Trophoblast cell (in vitro differentiated cells and primary cell): ENCODE data around the gene MCM3AP. TPM values are rescaled to one million over a fixed set of nuclear protein-coding genes. Genes with fewer than 3 reads are reported as not detected.

Source experiments
- DNase-seq, 2 donors: peaks; one replicate each; pipeline ENCODE4 v3.0.0-alpha.2; 2016
- H2AFZ ChIP-seq: 2 replicates; pipeline ENCODE4 v1.6.1; 2013; ENCODE audit warnings: low read length, moderate library complexity, mild to moderate bottlenecking; ENCODE audit not compliant: insufficient read depth, poor library complexity
- H2AK5ac ChIP-seq: 2 replicates; pipeline ENCODE4 v1.6.1; 2013; ENCODE audit warnings: mild to moderate bottlenecking, low read length
- H2BK120ac ChIP-seq: 2 replicates; pipeline ENCODE4 v1.6.1; 2013; ENCODE audit warnings: low read length, mild to moderate bottlenecking, moderate library complexity; ENCODE audit not compliant: insufficient read depth, poor library complexity
- H2BK12ac ChIP-seq: 2 replicates; pipeline ENCODE4 v1.6.1; 2013; ENCODE audit warnings: mild to moderate bottlenecking, low read length, moderate library complexity
- H2BK5ac ChIP-seq: 2 replicates; pipeline ENCODE4 v1.6.1; 2013; ENCODE audit warnings: low read length, low read depth, moderate library complexity, mild to moderate bottlenecking; ENCODE audit not compliant: poor library complexity
- H3K14ac ChIP-seq: 2 replicates; pipeline ENCODE4 v1.6.1; 2013; ENCODE audit warnings: mild to moderate bottlenecking, low read length
- H3K18ac ChIP-seq: 2 replicates; pipeline ENCODE4 v1.6.1; 2013; ENCODE audit warnings: mild to moderate bottlenecking, low read length
- H3K23ac ChIP-seq: 2 replicates; pipeline ENCODE4 v1.6.1; 2013; ENCODE audit warnings: low read length
- H3K27ac ChIP-seq: 2 replicates; pipeline ENCODE4 v1.5.1; 2013; ENCODE audit warnings: low read depth, mild to moderate bottlenecking, inconsistent platforms, low read length, moderate library complexity
- H3K27me3 ChIP-seq: 2 replicates; pipeline ENCODE4 v1.6.1; 2013; ENCODE audit warnings: inconsistent platforms, mild to moderate bottlenecking, low read length, moderate library complexity; ENCODE audit not compliant: insufficient read depth
- H3K36me3 ChIP-seq, 2 experiments: 1 replicate in 1 of 2; 2 replicates in 1 of 2; pipeline ENCODE4 v1.6.1; 2013; ENCODE audit warnings: low read length in 2 of 2, mild to moderate bottlenecking in 2 of 2, moderate library complexity in 1 of 2; ENCODE audit not compliant: insufficient read depth in 2 of 2, control insufficient read depth in 1 of 2
- H3K4ac ChIP-seq: 2 replicates; pipeline ENCODE4 v1.6.1; 2013; ENCODE audit warnings: low read depth, mild to moderate bottlenecking, low read length, moderate library complexity
- H3K4me1 ChIP-seq, 2 experiments: 1 replicate in 1 of 2; 2 replicates in 1 of 2; pipeline ENCODE4 v1.6.1; 2013; ENCODE audit warnings: low read length in 2 of 2, mild to moderate bottlenecking in 2 of 2, moderate library complexity in 1 of 2; ENCODE audit not compliant: insufficient read depth in 2 of 2, control insufficient read depth in 1 of 2
- H3K4me2 ChIP-seq: 2 replicates; pipeline ENCODE4 v1.6.1; 2013; ENCODE audit warnings: inconsistent platforms, mild to moderate bottlenecking, low read length, moderate library complexity
- H3K4me3 ChIP-seq: 2 replicates; pipeline ENCODE4 v1.5.1; 2013; ENCODE audit warnings: mild to moderate bottlenecking, low read depth, low read length, inconsistent platforms
- H3K79me1 ChIP-seq: one replicate; pipeline ENCODE4 v1.6.1; 2013; ENCODE audit warnings: low read length
- H3K79me2 ChIP-seq: 2 replicates; pipeline ENCODE4 v1.6.1; 2013; ENCODE audit warnings: low read length, mild to moderate bottlenecking; ENCODE audit not compliant: control insufficient read depth, insufficient read depth, poor library complexity
- H3K9ac ChIP-seq: 2 replicates; pipeline ENCODE4 v1.6.1; 2013; ENCODE audit warnings: mild to moderate bottlenecking, low read length
- H3K9me3 ChIP-seq: 2 replicates; pipeline ENCODE4 v1.6.1; 2013; ENCODE audit warnings: low read depth, mild to moderate bottlenecking, control low read depth, inconsistent platforms, low read length; ENCODE audit not compliant: insufficient read depth
- H4K12ac ChIP-seq: 2 replicates; pipeline ENCODE4 v1.6.1; 2013; ENCODE audit warnings: low read depth, mild to moderate bottlenecking, low read length, moderate library complexity
- H4K8ac ChIP-seq: 2 replicates; pipeline ENCODE4 v1.6.1; 2013; ENCODE audit warnings: low read depth, mild to moderate bottlenecking, low read length, moderate library complexity
- H4K91ac ChIP-seq: one replicate; pipeline ENCODE4 v1.6.1; 2013; ENCODE audit warnings: low read depth, mild to moderate bottlenecking, low read length, moderate library complexity
- WGBS: extraction: QIAGEN DNeasy Blood & Tissue Kit; methylation state at CpG from one replicate; pipeline ENCODE4 v1.1.7; 2013; ENCODE audit warnings: missing lambda C conversion rate; ENCODE audit not compliant: insufficient read length, insufficient coverage; ENCODE audit errors: extremely low coverage; 5-methylcytosine and 5-hydroxymethylcytosine counted together
- polyA plus RNA-seq: library from polyadenylated mRNA; stranded (reverse); fragments of 200-250 nt; gene quantifications from 2 replicates; pipeline ENCODE4 v1.2.3, GENCODE V29; 2013

MCM3AP gene
- polyA plus RNA-seq = 37.4 and 37.9 TPM in 2 replicates

DNA sequence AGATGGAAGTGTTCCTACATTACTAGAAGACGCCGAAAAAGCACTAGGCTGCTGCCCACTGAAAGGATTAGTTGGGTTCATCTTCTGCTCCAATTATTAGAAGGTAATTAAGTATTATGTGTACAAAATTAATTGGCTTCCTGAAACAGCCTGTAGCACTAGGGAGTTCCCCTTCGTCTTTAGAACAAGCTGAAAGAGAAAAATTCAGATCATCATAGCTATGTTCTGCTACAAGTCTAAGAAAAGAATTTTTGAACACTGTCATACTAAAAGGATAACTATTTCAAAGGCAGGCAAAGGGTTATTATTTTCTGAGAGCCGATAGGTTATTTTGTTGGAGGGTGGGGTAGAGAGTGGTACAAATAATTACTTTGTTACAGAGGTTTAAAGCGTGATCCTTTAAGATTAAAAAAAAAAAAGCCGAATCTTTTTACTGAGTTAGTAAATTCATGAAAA is at the start of gene MCM3AP:
Gene MCM3AP, minus strand, starts transcription at position 406 of the 456 bp plus-strand sequence. Its CDS starts 325 bp downstream, at position 81.
- H3K4me2 ChIP-seq = peak within 1 kb of the TSS; percentile 68
- peak within 1 kb of the TSS; percentile 93 for H3K18ac ChIP-seq
- peak within 1 kb of the TSS; percentile 97 for H4K12ac ChIP-seq
- peak in 1 of 2 donors; percentile 8 for DNase-seq
- peak within 1 kb of the TSS; percentile 93 for H4K91ac ChIP-seq
- H3K27me3 ChIP-seq = no peaks in the 10 kb centered on the region
- H3K14ac ChIP-seq = peak within 1 kb of the TSS; percentile 94
- H3K4ac ChIP-seq = peak within 1 kb of the TSS; percentile 82
- H2AK5ac ChIP-seq = peak within 1 kb of the TSS; percentile 65
- WGBS = no CpG with 5 or more reads among the region's 6 CpGs
- H3K27ac ChIP-seq = peak within 1 kb of the TSS; percentile 99
- peak within 1 kb of the TSS; percentile 88 for H2BK5ac ChIP-seq
- H2BK120ac ChIP-seq = peak within 1 kb of the TSS; percentile 64
- H3K4me3 ChIP-seq = peak within 1 kb of the TSS; percentile 96
- no peak within 1 kb of the TSS for H3K23ac ChIP-seq
- H3K36me3 ChIP-seq = peaks cover 11 to 12% of the 10 kb centered on the region in 2 experiments
- peaks cover 1% of the 10 kb centered on the region for H3K9me3 ChIP-seq
- H3K79me2 ChIP-seq = peaks cover 7% of the 10 kb centered on the region
- peak within 1 kb of the TSS; percentile 87 for H2AFZ ChIP-seq
- H3K9ac ChIP-seq = peak within 1 kb of the TSS; percentile 96
- H4K8ac ChIP-seq = peak within 1 kb of the TSS; percentile 97
- peaks cover 8% of the 10 kb centered on the region for H3K79me1 ChIP-seq
- no peak within 1 kb of the TSS for H2BK12ac ChIP-seq
- H3K4me1 ChIP-seq = peaks cover 5 to 10% of the 10 kb centered on the region in 2 experiments

DNA sequence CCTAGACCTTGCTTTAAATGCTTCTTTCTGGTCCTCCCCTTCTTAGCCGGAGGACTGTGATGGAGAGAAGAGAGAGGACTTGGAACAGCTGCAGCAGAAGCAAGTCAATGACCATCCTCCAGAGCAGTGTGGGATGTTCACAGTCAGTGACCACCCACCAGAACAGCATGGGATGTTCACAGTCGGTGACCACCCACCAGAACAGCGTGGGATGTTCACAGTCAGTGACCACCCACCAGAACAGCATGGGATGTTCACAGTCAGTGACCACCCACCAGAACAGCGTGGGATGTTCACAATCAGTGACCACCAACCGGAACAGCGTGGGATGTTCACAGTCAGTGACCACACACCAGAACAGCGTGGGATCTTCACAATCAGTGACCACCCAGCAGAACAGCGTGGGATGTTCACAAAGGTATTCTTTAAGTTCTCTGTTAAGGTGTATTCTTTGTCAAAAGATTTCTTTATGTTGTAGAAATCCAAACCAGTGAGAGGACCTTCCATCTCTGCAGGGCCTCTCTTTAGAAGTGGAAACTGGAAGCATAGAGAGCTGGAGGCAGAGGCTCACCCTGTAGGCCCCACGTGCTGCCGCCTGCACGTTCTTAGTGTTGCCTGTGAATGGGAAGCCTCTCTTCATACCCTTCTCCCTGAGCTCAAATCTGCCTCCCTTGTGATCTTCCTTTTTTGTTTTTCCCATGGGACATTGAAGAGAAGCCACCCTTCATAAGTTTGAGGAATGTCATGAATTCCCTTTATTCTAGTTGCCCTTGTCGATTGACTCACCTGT is 49.1 kb upstream of the MCM3AP start:
- Histone ChIP-seq H3K79me2 (no peaks in the 10 kb centered on the region), H2AFZ (no peak overlapping the region), H3K4ac (no peak overlapping the region), H4K91ac (no peak overlapping the region), H3K4me2 (no peak overlapping the region), H3K9me3 (no peaks in the 10 kb centered on the region), H4K12ac (no peak overlapping the region), H2AK5ac (no peak overlapping the region), H2BK5ac (no peak overlapping the region), H3K27ac (no peak overlapping the region), H3K27me3 (no peaks in the 10 kb centered on the region), H3K4me3 (no peak overlapping the region), H3K79me1 (no peaks in the 10 kb centered on the region), H4K8ac (no peak overlapping the region), H3K36me3 (peaks cover 31 to 41% of the 10 kb centered on the region in 2 experiments), H3K4me1 (peaks cover 4 to 5% of the 10 kb centered on the region in 2 experiments), H3K9ac (no peak overlapping the region), H3K14ac (no peak overlapping the region), H2BK120ac (no peak overlapping the region), H3K23ac (no peak overlapping the region), H2BK12ac (no peak overlapping the region), H3K18ac (no peak overlapping the region)
- no peak for DNase-seq
- WGBS = no CpG with 5 or more reads among the region's 12 CpGs

DNA sequence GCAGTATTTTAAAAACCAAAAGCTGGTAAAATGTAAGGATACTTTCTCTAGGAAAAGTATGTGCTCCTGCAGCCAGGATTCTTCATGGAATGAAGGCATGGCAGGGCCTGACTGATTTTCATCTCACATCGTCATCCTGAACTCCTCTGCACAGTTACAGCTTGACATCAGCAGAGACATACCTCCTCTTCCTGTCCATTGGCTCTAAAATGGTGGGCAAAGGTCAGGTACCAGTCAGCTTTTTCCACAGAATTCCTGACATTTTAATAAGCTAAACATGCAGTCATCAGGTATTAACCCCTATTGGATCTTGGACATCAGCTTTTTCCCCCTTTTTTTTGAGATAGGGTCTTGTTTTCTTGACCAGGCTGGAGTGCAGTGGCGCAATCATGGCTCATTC is 44.4 kb upstream of the MCM3AP start:
- Histone ChIP-seq H4K8ac (no peak overlapping the region), H3K23ac (no peak overlapping the region), H3K27ac (no peak overlapping the region), H2BK12ac (no peak overlapping the region), H2AFZ (no peak overlapping the region), H3K4me1 (peaks cover 7 to 9% of the 10 kb centered on the region in 2 experiments), H2BK120ac (no peak overlapping the region), H3K4me3 (no peak overlapping the region), H3K4ac (no peak overlapping the region), H3K9ac (no peak overlapping the region), H3K27me3 (no peaks in the 10 kb centered on the region), H4K12ac (no peak overlapping the region), H2AK5ac (no peak overlapping the region), H3K79me1 (peaks cover 3% of the 10 kb centered on the region), H3K18ac (no peak overlapping the region), H3K14ac (no peak overlapping the region), H3K4me2 (no peak overlapping the region), H3K36me3 (peaks cover 14 to 31% of the 10 kb centered on the region in 2 experiments), H4K91ac (no peak overlapping the region), H3K79me2 (peaks cover 3% of the 10 kb centered on the region), H3K9me3 (no peaks in the 10 kb centered on the region), H2BK5ac (no peak overlapping the region)
- peak; percentile 64 to 83 for DNase-seq
- WGBS = no CpG with 5 or more reads among the region's 2 CpGs

DNA sequence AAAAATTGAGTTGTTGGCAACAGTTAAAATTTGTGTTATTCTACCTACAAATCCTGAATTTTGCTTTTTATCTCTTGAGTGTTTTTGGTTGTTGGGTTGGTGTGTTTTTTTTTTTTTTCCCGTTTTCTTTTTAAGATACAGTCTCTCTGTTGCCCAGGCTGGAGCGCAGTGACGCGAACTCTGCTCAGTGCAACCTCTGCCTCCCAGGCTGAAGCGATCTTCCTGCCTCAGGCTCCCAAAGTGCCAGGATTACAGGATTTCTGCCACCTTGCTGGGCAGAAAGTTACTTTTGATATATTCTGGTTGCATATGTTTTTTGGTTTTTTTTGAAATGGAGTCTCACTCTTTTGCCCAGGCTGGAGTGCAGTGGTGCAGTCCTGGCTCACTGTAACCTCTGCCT is 42.7 kb upstream of the MCM3AP start:
- Histone ChIP-seq H3K4ac (peak overlapping the region; percentile 12), H3K36me3 (peaks cover 10 to 23% of the 10 kb centered on the region in 2 experiments), H3K18ac (no peak overlapping the region), H2BK12ac (no peak overlapping the region), H3K4me2 (no peak overlapping the region), H2AK5ac (no peak overlapping the region), H4K8ac (no peak overlapping the region), H3K23ac (no peak overlapping the region), H3K27me3 (no peaks in the 10 kb centered on the region), H4K91ac (no peak overlapping the region), H3K4me1 (peaks cover 7 to 9% of the 10 kb centered on the region in 2 experiments), H3K27ac (no peak overlapping the region), H4K12ac (no peak overlapping the region), H3K9ac (no peak overlapping the region), H2AFZ (no peak overlapping the region), H3K4me3 (no peak overlapping the region), H3K79me2 (peaks cover 13% of the 10 kb centered on the region), H2BK120ac (no peak overlapping the region), H3K79me1 (peaks cover 13% of the 10 kb centered on the region), H3K14ac (no peak overlapping the region), H2BK5ac (no peak overlapping the region), H3K9me3 (no peaks in the 10 kb centered on the region)
- WGBS = no CpG with 5 or more reads among the region's 5 CpGs
- no peak for DNase-seq
